Smooth muscle cell (in vitro differentiated cells): ENCODE results near the gene COL4A4. TPM values are rescaled to one million over a fixed set of nuclear protein-coding genes. Genes with fewer than 3 reads are reported as not detected.

Experiments
- DNase-seq: peaks from one replicate; lab custom pipeline; 2025; ENCODE audit not compliant: unreplicated experiment; lab: John Stamatoyannopoulos, UW
- H2AFZ ChIP-seq: fragments of 200-600 bp; sonication (generic); 2 replicates; pipeline ENCODE4 v1.6.0; 2016; ENCODE audit warnings: antibody characterized with exemption, low read depth, mild to moderate bottlenecking
- H3F3A ChIP-seq: fragments of 200-600 bp; sonication (generic); 2 replicates; pipeline ENCODE4 v1.6.0; 2017; ENCODE audit warnings: antibody characterized with exemption, low read depth
- H3K27ac ChIP-seq: fragments of 200-600 bp; sonication (generic); 2 replicates; pipeline ENCODE4 v1.5.1; 2016; ENCODE audit warnings: low read depth, mild to moderate bottlenecking
- H3K27me3 ChIP-seq: fragments of 200-600 bp; sonication (generic); 2 replicates; pipeline ENCODE4 v1.6.1; 2016; ENCODE audit warnings: low read depth, mild to moderate bottlenecking
- H3K36me3 ChIP-seq: fragments of 200-600 bp; sonication (generic); 2 replicates; pipeline ENCODE4 v1.5.1; 2016; ENCODE audit warnings: low read depth
- H3K4me1 ChIP-seq: fragments of 200-600 bp; sonication (generic); 2 replicates; pipeline ENCODE4 v1.5.1; 2016; ENCODE audit warnings: low read depth
- H3K4me2 ChIP-seq: fragments of 200-600 bp; sonication (generic); 2 replicates; pipeline ENCODE4 v1.6.0; 2016; ENCODE audit warnings: mild to moderate bottlenecking
- H3K4me3 ChIP-seq: fragments of 200-600 bp; sonication (generic); 2 replicates; pipeline ENCODE4 v1.5.1; 2016; ENCODE audit warnings: mild to moderate bottlenecking
- H3K79me2 ChIP-seq: fragments of 200-600 bp; sonication (generic); 2 replicates; pipeline ENCODE4 v1.6.0; 2016; ENCODE audit warnings: low read depth, mild to moderate bottlenecking
- H3K9ac ChIP-seq: fragments of 200-600 bp; sonication (generic); 2 replicates; pipeline ENCODE4 v1.6.0; 2016; ENCODE audit warnings: low read depth
- H3K9me3 ChIP-seq: fragments of 200-600 bp; sonication (generic); replicated peaks from 2 replicates; pipeline ENCODE4 v1.5.1; 2016; ENCODE audit warnings: low read depth
- H4K20me1 ChIP-seq: fragments of 200-600 bp; sonication (generic); 2 replicates; pipeline ENCODE4 v1.6.0; 2016; ENCODE audit warnings: low read depth
- WGBS: methylation state at CpG from one replicate; pipeline ENCODE4 v1.1.7; 2016; ENCODE audit warnings: low lambda C conversion rate; 5-methylcytosine and 5-hydroxymethylcytosine counted together
- polyA plus RNA-seq: library from polyadenylated mRNA; unstranded; fragments of >200 nt; fragmentation: Nextera tagmentation; extraction: Ambion mirVana; gene quantifications from 2 replicates; pipeline ENCODE4 v1.2.1, GENCODE V29; 2016
- total RNA-seq: library from RNA; depleted of rRNA; stranded (reverse); fragments of >200 nt; gene quantifications from 2 replicates; pipeline ENCODE4 v1.2.3, GENCODE V29; 2014
- TF ChIP-seq, protein P1 (sequence below): fragments of 200-600 bp; sonication (generic); IDR thresholded peaks from 2 replicates; pipeline ENCODE4 v1.5.1; 2017; ENCODE audit warnings: borderline replicate concordance, mild to moderate bottlenecking, antibody characterized with exemption; ENCODE audit not compliant: insufficient read depth, poor library complexity, severe bottlenecking

Gene COL4A4
- total and polyA plus RNA-seq, 2 experiments from 2014 or later, result under 0.01 to 0.05 TPM

DNA sequence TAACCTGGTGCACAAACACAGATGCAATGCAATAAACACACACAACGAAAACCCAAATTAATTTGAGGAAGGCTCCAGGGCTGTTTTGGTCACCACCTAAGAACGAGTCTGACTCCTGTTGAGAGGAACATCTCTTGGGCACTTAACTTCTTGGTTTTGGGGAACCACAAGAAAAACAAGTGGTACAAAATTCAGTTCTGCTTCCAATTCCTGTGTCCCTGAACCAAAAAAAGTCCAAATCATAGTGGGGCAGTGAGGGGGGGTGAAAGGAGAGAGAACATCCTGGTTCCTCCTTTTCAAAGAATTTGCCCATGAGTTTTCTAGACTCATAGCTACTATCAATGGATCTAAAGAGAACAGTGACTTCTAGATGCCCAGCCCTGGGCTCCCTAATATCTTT is 143.6 kb downstream of the COL4A4 start:
- TF ChIP-seq, protein P1, sequence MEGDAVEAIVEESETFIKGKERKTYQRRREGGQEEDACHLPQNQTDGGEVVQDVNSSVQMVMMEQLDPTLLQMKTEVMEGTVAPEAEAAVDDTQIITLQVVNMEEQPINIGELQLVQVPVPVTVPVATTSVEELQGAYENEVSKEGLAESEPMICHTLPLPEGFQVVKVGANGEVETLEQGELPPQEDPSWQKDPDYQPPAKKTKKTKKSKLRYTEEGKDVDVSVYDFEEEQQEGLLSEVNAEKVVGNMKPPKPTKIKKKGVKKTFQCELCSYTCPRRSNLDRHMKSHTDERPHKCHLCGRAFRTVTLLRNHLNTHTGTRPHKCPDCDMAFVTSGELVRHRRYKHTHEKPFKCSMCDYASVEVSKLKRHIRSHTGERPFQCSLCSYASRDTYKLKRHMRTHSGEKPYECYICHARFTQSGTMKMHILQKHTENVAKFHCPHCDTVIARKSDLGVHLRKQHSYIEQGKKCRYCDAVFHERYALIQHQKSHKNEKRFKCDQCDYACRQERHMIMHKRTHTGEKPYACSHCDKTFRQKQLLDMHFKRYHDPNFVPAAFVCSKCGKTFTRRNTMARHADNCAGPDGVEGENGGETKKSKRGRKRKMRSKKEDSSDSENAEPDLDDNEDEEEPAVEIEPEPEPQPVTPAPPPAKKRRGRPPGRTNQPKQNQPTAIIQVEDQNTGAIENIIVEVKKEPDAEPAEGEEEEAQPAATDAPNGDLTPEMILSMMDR, result no peak
- Histone ChIP-seq H3K36me3 (no peaks in the 10 kb centered on the region), H3K79me2 (no peaks in the 10 kb centered on the region), H3K4me3 (no peak overlapping the region), H3K27me3 (no peaks in the 10 kb centered on the region), H3F3A (no peaks in the 10 kb centered on the region), H3K27ac (no peak overlapping the region), H3K9me3 (no peaks in the 10 kb centered on the region), H3K4me1 (no peaks in the 10 kb centered on the region), H2AFZ (no peak overlapping the region), H4K20me1 (no peaks in the 10 kb centered on the region), H3K4me2 (no peak overlapping the region), H3K9ac (no peak overlapping the region)
- WGBS, result 89% methylated on average over 2 of the region's 2 CpGs
- no peak for DNase-seq

DNA sequence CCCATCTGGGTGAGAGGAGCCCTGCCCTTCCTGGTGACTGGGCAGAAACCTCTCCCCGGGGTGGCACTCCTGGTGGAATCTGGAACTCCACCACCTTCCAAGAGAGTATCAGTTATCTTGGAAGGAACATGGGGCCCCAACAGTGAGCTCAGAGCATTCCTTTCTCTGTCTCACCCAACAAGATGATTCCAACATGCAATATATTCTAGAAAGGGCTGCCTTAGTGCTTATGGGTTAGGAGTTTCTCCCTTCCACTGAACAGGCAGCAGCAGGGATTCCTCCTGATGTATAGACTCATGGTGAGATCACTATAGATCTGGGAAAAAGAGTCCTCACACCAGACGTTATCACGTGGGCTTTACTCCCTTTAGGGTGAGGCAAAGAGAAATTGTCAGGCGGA is 147.1 kb downstream of the COL4A4 start:
- 59% methylated on average over 4 of the region's 4 CpGs for WGBS
- Histone ChIP-seq H3K9ac (no peak overlapping the region), H3K4me1 (no peaks in the 10 kb centered on the region), H4K20me1 (no peaks in the 10 kb centered on the region), H3K4me3 (no peak overlapping the region), H3F3A (no peaks in the 10 kb centered on the region), H3K79me2 (no peaks in the 10 kb centered on the region), H3K27ac (no peak overlapping the region), H3K9me3 (no peaks in the 10 kb centered on the region), H3K27me3 (no peaks in the 10 kb centered on the region), H3K36me3 (no peaks in the 10 kb centered on the region), H2AFZ (no peak overlapping the region), H3K4me2 (no peak overlapping the region)
- DNase-seq, result no peak
- TF ChIP-seq, protein P1, result no peak

DNA sequence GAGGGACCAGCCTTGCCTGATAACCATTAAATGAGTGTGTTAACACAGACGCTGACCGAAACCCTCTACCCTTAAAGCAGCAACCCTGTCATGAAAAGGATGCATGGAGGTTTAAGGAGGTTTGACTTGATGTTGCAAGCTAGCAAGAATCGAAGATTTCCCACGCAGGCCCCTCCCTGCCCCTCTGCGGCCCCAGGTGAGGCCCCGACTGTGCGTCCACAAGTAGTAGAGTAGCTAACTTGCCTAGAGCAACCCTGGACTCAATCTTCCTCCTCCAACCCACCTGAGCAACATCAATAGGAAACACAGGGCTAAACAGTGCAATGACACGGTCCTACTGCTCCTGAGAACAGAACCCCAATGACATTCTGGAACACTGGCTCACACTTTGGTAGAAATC is 150.1 kb downstream of the COL4A4 start:
- H3K79me2 ChIP-seq, result no peaks in the 10 kb centered on the region
- WGBS, result 86% methylated on average over 8 of the region's 8 CpGs
- no peak overlapping the region for H3K27ac ChIP-seq
- no peaks in the 10 kb centered on the region for H3K36me3 ChIP-seq
- no peak for DNase-seq
- H3K4me2 ChIP-seq, result no peak overlapping the region
- H3K4me3 ChIP-seq, result no peak overlapping the region
- TF ChIP-seq, protein P1, result no peak
- H3K4me1 ChIP-seq, result no peaks in the 10 kb centered on the region
- no peaks in the 10 kb centered on the region for H3K27me3 ChIP-seq
- H3F3A ChIP-seq, result no peaks in the 10 kb centered on the region
- H3K9ac ChIP-seq, result no peak overlapping the region
- H2AFZ ChIP-seq, result no peak overlapping the region
- H3K9me3 ChIP-seq, result no peaks in the 10 kb centered on the region
- H4K20me1 ChIP-seq, result no peaks in the 10 kb centered on the region

DNA sequence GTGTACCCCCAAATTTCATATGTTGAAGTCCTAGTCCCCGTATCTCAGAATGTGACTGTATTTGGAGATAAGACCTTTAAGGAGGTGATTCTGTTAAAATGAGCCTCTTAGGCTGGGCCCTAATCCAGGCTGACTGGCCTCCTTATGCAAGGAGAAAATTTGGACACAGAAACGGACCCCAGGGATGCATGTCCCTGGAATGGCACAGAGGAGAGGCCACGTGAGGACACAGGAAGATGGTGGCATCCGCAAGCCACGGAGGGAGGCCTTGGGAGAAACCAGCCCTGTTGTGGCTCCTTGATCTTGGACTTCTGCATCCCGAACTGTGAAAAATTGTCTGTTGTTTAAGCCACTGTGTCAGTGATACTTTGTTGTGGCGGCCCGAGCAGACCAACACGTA is 150.7 kb downstream of the COL4A4 start:
- DNase-seq, result no peak
- TF ChIP-seq, protein P1, result no peak
- Histone ChIP-seq H3K36me3 (no peaks in the 10 kb centered on the region), H3K27ac (no peak overlapping the region), H2AFZ (no peak overlapping the region), H3K4me3 (no peak overlapping the region), H3K9me3 (no peaks in the 10 kb centered on the region), H3F3A (no peaks in the 10 kb centered on the region), H3K4me1 (no peaks in the 10 kb centered on the region), H4K20me1 (no peaks in the 10 kb centered on the region), H3K9ac (no peak overlapping the region), H3K79me2 (no peaks in the 10 kb centered on the region), H3K4me2 (no peak overlapping the region), H3K27me3 (no peaks in the 10 kb centered on the region)
- 94% methylated on average over 9 of the region's 9 CpGs for WGBS
